Heart left ventricle (tissue), 16 donors: ENCODE measurements around the gene PAX5. TPM values are rescaled to one million over a fixed set of nuclear protein-coding genes. Genes with fewer than 3 reads are reported as not detected.

Source experiments
- ATAC-seq, 4 donors: fragments of 200-7000 bp; cut with Tn5 transposase; one replicate each; pipeline ENCODE4 v1.9.1; 2020 to 2022; ENCODE audit warnings: moderate library complexity in 4 of 4, mild to moderate bottlenecking in 3 of 4, moderate number of reproducible peaks in 1 of 4
- DNase-seq, 5 donors: peaks; one replicate each; pipeline ENCODE4 v3.0.0-alpha.2; 2020
- H3K27ac ChIP-seq, 12 donors: fragments of 200-600 bp; sonication (generic) in 4 of 12; one replicate each; pipeline versions ENCODE4 v1.5.0 to v1.8.0; 2016 to 2022; ENCODE audit warnings: mild to moderate bottlenecking in 2 of 12
- H3K27me3 ChIP-seq, 9 donors: fragments of 200-600 bp; sonication (generic) in 2 of 9; one replicate each; pipeline versions ENCODE4 v1.5.1 to v1.8.0; 2016 to 2022; ENCODE audit warnings: mild to moderate bottlenecking in 3 of 9
- H3K36me3 ChIP-seq, 9 donors: fragments of 200-600 bp; sonication (generic) in 2 of 9; one replicate each; pipeline versions ENCODE4 v1.5.0 to v1.8.0; 2018 to 2022; ENCODE audit warnings: mild to moderate bottlenecking in 2 of 9
- H3K4me1 ChIP-seq, 12 donors: fragments of 200-600 bp; sonication (generic) in 4 of 12; one replicate each; pipeline versions ENCODE4 v1.5.0 to v1.8.0; 2016 to 2022; ENCODE audit warnings: mild to moderate bottlenecking in 3 of 12
- H3K4me3 ChIP-seq, 12 donors: fragments of 200-600 bp; sonication (generic) in 4 of 12; one replicate each; pipeline versions ENCODE4 v1.5.0 to v1.8.0; 2017 to 2022; ENCODE audit warnings: mild to moderate bottlenecking in 9 of 12, moderate library complexity in 4 of 12
- H3K9me3 ChIP-seq, 12 donors: fragments of 200-600 bp; sonication (generic) in 4 of 12; one replicate each; pipeline versions ENCODE4 v1.5.0 to v1.8.0; 2016 to 2022; ENCODE audit warnings: mild to moderate bottlenecking in 1 of 12
- POLR2A ChIP-seq, 2 donors: fragments of 450-650 bp; IDR thresholded peaks; one replicate each; pipeline ENCODE4 v1.6.1; 2017; ENCODE audit warnings: antibody characterized with exemption in 2 of 2, mild to moderate bottlenecking in 2 of 2, moderate library complexity in 2 of 2
- WGBS, 4 donors: extraction: QIAGEN DNeasy Blood & Tissue Kit in 2 of 4; methylation state at CpG; one replicate each; pipeline versions ENCODE4 v1.1.5 to v1.1.7; 2013 to 2018; 5-methylcytosine and 5-hydroxymethylcytosine counted together
- intact Hi-C, 10 donors: fragments of 100-400 bp; cut with DNase I; formaldehyde crosslinking; loops; one replicate each; pipeline versions ENCODE4 v1.11.1 to v1.14.2; 2022
- polyA plus RNA-seq, 2 donors: library from polyadenylated mRNA; stranded (reverse); fragments of 200-250 nt; gene quantifications; one replicate each; pipeline ENCODE4 v1.2.3, GENCODE V29; 2013
- total RNA-seq, 9 donors: library from RNA; depleted of rRNA in 2 of 9; stranded (reverse); fragments of >200 nt in 2 of 9; fragmentation: NEBNext Ultra II Directional in 3 of 9; extraction: Animal tissue kit (Norgen Biotek cat#: 25700) in 3 of 9; gene quantifications; one replicate each; pipeline versions ENCODE4 v1.1.0 to v1.2.4, GENCODE V29; 2016 to 2023
- TF ChIP-seq, protein P1 (sequence below), 12 donors: fragments of 200-600 bp; sonication (generic) in 4 of 12; IDR thresholded peaks; one replicate each; pipeline versions ENCODE4 v1.5.0 to v1.8.0; 2018 to 2022; ENCODE audit warnings: antibody characterized with exemption in 12 of 12, mild to moderate bottlenecking in 5 of 12
- donor health status: ischemic (EF 13 %, LVEDD 7.1; RV severe dilation, severe dysfunction).
- donor health status: healthy with polysubstance abuse.
- donor health status: DM: no; HTN: yes; CAD: no.
- donor health status: DM: no; HTN: no; CAD: no.
- donor health status: ischemic (EF 25% LVEDD 6.9; RV normal size, moderate dysfunction).
- donor health status: ischemic (EF 25% LVEDD 5.7; RV mildly dilated, moderate dysfunction).
- donor health status: healthy.
- donor health status: DM: yes; HTN: yes; CAD: no.
- donor health status: ischemic (EF 35%, LVEDD 5.7; RV mildly dilated, moderate dysfunction).
- donor health status: nonischemic (EF 11% LVEDD 7.7; RV severe dilation, severe dysfunction).
- donor health status: DM: yes; HTN: yes; CAD: no.
- donor health status: PGD.
- donor health status: ischemic (EF 29% LVEDD 5.4; RV normal size, mild dysfunction).
- donor health status: nonischemic (EF 23%, LVEDD 6.1; RV moderate dilation, normal function).

Gene PAX5
- total and polyA plus RNA-seq, 11 donors: 0.01 to 0.37 (median 0.08) TPM; not detected in 7

DNA sequence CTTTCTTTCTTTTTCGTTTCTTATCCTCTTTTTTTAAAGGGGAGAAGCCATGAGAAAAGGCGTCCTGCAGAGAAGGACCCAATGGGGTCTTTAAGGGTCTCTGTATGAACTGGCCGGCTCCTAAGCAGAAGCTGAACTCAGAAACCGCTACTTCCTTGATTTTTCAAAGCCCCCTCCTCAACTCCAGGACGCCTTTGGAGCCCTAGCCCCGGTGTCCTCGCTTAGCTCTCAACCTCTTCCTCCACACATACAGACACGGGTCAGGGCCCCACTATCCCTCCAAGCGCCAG is 8.3 kb downstream of the PAX5 start:
- H3K4me1 ChIP-seq: peaks cover 10 to 50% (median 32%) of the 10 kb centered on the region in 12 donors
- DNase-seq: no peak

DNA sequence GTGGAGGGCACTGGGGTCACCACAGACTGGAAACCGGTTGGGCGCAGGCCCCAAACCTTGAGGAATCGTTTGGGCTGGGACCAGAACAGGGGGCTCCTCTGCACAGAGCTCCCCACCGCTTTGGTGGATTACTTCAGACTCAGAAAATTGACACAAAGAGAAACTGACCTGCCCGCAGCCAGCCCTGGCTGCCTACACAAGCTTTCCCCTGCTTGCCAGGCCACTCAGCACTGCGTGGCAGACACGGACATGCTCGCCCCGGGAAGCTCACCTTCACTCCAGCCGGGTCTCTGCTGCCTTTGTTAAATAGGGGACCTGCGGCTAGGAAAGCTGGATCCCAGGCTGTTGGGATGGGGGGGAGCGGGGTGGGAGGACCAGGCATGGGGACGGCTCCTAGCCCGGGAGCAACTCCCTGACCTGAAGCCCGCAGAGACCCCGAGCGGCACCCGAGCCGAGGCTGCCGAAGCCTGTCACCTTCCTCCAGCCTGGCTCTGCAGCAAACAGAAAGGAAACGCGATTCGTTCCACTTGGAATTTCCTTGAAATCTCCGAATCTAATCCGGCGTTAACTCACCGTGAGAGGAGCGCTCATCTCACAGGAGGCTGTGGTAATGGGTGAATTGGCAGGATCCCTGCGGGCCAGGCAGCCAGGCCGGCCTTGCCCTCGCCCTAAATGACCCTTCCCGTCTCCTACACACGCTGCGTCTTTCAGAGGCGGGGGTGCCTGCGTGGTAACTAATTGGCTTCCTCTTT is 8.8 kb downstream of the PAX5 start:
- Histone ChIP-seq H3K36me3 (no peaks in the 10 kb centered on the region), H3K4me3 (peak overlapping the region; percentile 11 to 57 (median 32)), H3K9me3 (no peaks in the 10 kb centered on the region), H3K4me1 (peaks cover 10 to 45% (median 32%) of the 10 kb centered on the region in 12 donors), H3K27me3 (peaks cover 66 to 100% (median 93%) of the 10 kb centered on the region in 9 donors), H3K27ac (no peak overlapping the region)
- no peak for TF ChIP-seq POLR2A (IDR thresholded peaks at IDR 0.05)
- TF ChIP-seq, protein P1, sequence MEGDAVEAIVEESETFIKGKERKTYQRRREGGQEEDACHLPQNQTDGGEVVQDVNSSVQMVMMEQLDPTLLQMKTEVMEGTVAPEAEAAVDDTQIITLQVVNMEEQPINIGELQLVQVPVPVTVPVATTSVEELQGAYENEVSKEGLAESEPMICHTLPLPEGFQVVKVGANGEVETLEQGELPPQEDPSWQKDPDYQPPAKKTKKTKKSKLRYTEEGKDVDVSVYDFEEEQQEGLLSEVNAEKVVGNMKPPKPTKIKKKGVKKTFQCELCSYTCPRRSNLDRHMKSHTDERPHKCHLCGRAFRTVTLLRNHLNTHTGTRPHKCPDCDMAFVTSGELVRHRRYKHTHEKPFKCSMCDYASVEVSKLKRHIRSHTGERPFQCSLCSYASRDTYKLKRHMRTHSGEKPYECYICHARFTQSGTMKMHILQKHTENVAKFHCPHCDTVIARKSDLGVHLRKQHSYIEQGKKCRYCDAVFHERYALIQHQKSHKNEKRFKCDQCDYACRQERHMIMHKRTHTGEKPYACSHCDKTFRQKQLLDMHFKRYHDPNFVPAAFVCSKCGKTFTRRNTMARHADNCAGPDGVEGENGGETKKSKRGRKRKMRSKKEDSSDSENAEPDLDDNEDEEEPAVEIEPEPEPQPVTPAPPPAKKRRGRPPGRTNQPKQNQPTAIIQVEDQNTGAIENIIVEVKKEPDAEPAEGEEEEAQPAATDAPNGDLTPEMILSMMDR (IDR thresholded peaks at IDR 0.05): no peak
- intact Hi-C loops: loop anchor here in 1 of 10 donors (10.0 kb wide), 1 partner anchor 60 kb away; no protein-coding TSS in a partner anchor
- 3 to 5% (median 5%) methylated on average over 32 to 36 of the region's 36 CpGs for WGBS, 4 donors
- ATAC-seq (no peak), DNase-seq (no peak)

More for the DNA sequence above, 8.3 kb downstream of the PAX5 start:
- intact Hi-C loops: loop anchor here in 1 of 10 donors (10.0 kb wide), 1 partner anchor 59 kb away; no protein-coding TSS in a partner anchor
- ATAC-seq: no peak
- WGBS, 4 donors: 1 to 4% (median 2%) methylated on average over 9 of the region's 9 CpGs
- no peaks in the 10 kb centered on the region for H3K9me3 ChIP-seq
- no peak for TF ChIP-seq POLR2A (IDR thresholded peaks at IDR 0.05)
- TF ChIP-seq, protein P1 (IDR thresholded peaks at IDR 0.05): no peak
- peaks cover 69 to 100% (median 95%) of the 10 kb centered on the region in 9 donors for H3K27me3 ChIP-seq
- no peak overlapping the region for H3K27ac ChIP-seq
- H3K4me3 ChIP-seq: peak overlapping the region; percentile 11 to 57 (median 32)
- no peaks in the 10 kb centered on the region for H3K36me3 ChIP-seq

DNA sequence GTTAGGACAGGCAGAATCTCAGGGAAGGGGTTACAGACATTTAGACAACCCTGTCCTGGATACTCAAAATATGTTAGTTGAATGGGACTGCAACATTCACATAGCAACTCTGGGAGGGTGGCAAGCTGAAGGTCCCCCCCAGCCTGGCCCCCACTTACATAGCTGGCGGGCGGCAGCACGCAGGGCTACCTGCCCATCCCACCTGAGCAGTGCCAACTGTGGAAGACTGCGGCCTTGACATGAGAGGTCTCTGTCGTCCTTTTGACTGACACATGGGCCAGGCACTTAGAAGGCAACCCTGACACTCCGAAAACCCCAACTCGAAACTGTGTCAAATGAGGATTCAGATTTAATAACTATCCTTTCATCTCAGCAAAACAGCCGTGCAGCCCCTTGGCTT is 16.5 kb downstream of the PAX5 start:
- intact Hi-C loops: no loop called here
- TF ChIP-seq POLR2A (IDR thresholded peaks at IDR 0.05): no peak
- TF ChIP-seq, protein P1 (IDR thresholded peaks at IDR 0.05): no peak
- Histone ChIP-seq H3K4me1 (no peaks in the 10 kb centered on the region), H3K36me3 (no peaks in the 10 kb centered on the region), H3K4me3 (no peak overlapping the region), H3K27ac (no peak overlapping the region), H3K27me3 (peaks cover 7 to 91% (median 48%) of the 10 kb centered on the region in 9 donors), H3K9me3 (no peaks in the 10 kb centered on the region)
- DNase-seq (no peak), ATAC-seq (no peak)
- 85 to 93% (median 88%) methylated on average over 7 to 8 of the region's 8 CpGs for WGBS, 4 donors

DNA sequence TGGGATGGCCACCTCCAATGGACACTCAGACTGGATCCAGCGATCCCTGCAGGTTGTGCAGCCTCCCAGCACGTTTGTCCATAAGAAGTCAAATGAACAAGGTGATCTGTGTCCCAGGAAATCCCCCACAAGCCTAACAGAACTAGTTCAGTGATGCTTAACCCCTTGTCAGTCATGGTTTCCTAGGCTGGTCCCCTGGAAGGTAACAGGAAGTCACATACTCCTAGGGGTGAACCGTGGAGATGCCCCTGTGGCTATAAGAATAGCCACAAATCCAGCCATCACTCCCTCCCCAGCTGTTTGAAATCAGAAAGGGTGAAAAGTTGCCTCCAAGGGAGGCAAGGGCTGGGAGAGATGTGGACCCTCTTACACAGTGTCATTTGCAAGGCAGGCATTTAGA is 22.5 kb downstream of the PAX5 start:
- WGBS, 4 donors: 45 to 68% (median 52%) methylated on average over 2 to 3 of the region's 3 CpGs
- Histone ChIP-seq H3K27ac (no peak overlapping the region), H3K36me3 (no peaks in the 10 kb centered on the region), H3K4me1 (no peaks in the 10 kb centered on the region), H3K9me3 (no peaks in the 10 kb centered on the region), H3K27me3 (peaks cover 3 to 90% (median 39%) of the 10 kb centered on the region in 9 donors), H3K4me3 (no peak overlapping the region)
- TF ChIP-seq, protein P1 (IDR thresholded peaks at IDR 0.05): no peak
- TF ChIP-seq POLR2A (IDR thresholded peaks at IDR 0.05): no peak
- ATAC-seq (no peak), DNase-seq (no peak)
- intact Hi-C loops: no loop called here
